Suprapubic skin (tissue), 4 donors: Measurements from ENCODE around the gene BBS1. TPM values are rescaled to one million over a fixed set of nuclear protein-coding genes. Genes with fewer than 3 reads are reported as not detected.

ENCODE experiments used
- DNase-seq, 2 donors: peaks; one replicate each; pipeline ENCODE4 v3.0.0-alpha.2; 2019; ENCODE audit warnings: low spot score in 2 of 2
- H3K27ac ChIP-seq: fragments of 200-600 bp; sonication (generic); one replicate; pipeline ENCODE4 v1.5.1; 2019
- H3K27me3 ChIP-seq: fragments of 200-600 bp; sonication (generic); one replicate; pipeline ENCODE4 v1.5.1; 2019
- H3K36me3 ChIP-seq: fragments of 200-600 bp; sonication (generic); one replicate; pipeline ENCODE4 v1.5.1; 2019
- H3K4me1 ChIP-seq: fragments of 200-600 bp; sonication (generic); one replicate; pipeline ENCODE4 v1.5.1; 2019
- H3K4me3 ChIP-seq: fragments of 200-600 bp; sonication (generic); one replicate; pipeline ENCODE4 v1.5.1; 2019; ENCODE audit warnings: mild to moderate bottlenecking
- H3K9me3 ChIP-seq: fragments of 200-600 bp; sonication (generic); one replicate; pipeline ENCODE4 v1.5.1; 2019
- CTCF ChIP-seq, 2 donors: fragments of 200-600 bp in 1 of 2; fragments of 450-650 bp in 1 of 2; sonication (generic) in 1 of 2; IDR thresholded peaks; one replicate each; pipeline ENCODE4 v1.5.1; 2016 to 2019; ENCODE audit warnings: antibody characterized with exemption in 2 of 2, mild to moderate bottlenecking in 1 of 2, moderate library complexity in 1 of 2
- EP300 ChIP-seq: sonication (generic); formaldehyde crosslinking; IDR thresholded peaks from one replicate; pipeline ENCODE4 v1.6.1; 2017; ENCODE audit warnings: antibody characterized with exemption
- POLR2A ChIP-seq, 2 donors: fragments of 450-650 bp; IDR thresholded peaks; one replicate each; pipeline ENCODE4 v1.6.1; 2017; ENCODE audit warnings: antibody characterized with exemption in 2 of 2, mild to moderate bottlenecking in 2 of 2, moderate library complexity in 2 of 2
- POLR2AphosphoS5 ChIP-seq, 3 donors: sonication (generic); formaldehyde crosslinking; IDR thresholded peaks; one replicate each; pipeline ENCODE4 v1.6.1; 2017; ENCODE audit warnings: antibody characterized with exemption in 3 of 3
- WGBS: methylation state at CpG from one replicate; pipeline ENCODE4 v1.1.5; 2018; 5-methylcytosine and 5-hydroxymethylcytosine counted together
- total RNA-seq, 4 donors: library from RNA; depleted of rRNA; stranded (reverse); fragments of >200 nt; gene quantifications; one replicate each; pipeline ENCODE4 v1.1.0, GENCODE V29; 2016

Gene BBS1
- total RNA-seq, 4 donors from 2014 or later, result 35.5 to 85.2 (median 57.0) TPM

- peak within 1 kb of the TSS; percentile 53 for H3K27ac ChIP-seq
- H3K9me3 ChIP-seq, result no peaks in the 10 kb centered on the region
- peak within 1 kb of the TSS; percentile 73 for H3K4me3 ChIP-seq
- peaks cover 36% of the 10 kb centered on the region for H3K4me1 ChIP-seq
- peaks cover 22% of the 10 kb centered on the region for H3K36me3 ChIP-seq
- DNase-seq, result peak; percentile 97 to 98
- no peak for TF ChIP-seq EP300
- TF ChIP-seq CTCF (IDR thresholded peaks at IDR 0.05), result no peak
- TF ChIP-seq POLR2AphosphoS5 (IDR thresholded peaks at IDR 0.05), result peak in 1 of 3 donors; percentile 87
- peak in 1 of 2 donors; percentile 36 for TF ChIP-seq POLR2A (IDR thresholded peaks at IDR 0.05)
- 0% methylated on average over 26 of the region's 71 CpGs for WGBS
- H3K27me3 ChIP-seq, result no peaks in the 10 kb centered on the region
Observed at GRCh38 chr11:66545701-66546367, 35.4 kb downstream of the BBS1 start, which contains the start of gene ZDHHC24. Gene ZDHHC24 (minus strand): TSS chr11:66546048. CDS start chr11:66546003, 45 bp downstream.

GRCh38 chr11:66546368-66546965 is 36.0 kb downstream of the BBS1 start, which contains the start of gene ACTN3:
Gene ACTN3 (plus strand): TSS chr11:66546903. CDS start chr11:66546938, 35 bp downstream.
- WGBS, result 0% methylated on average over 21 of the region's 37 CpGs
- H3K36me3 ChIP-seq, result peaks cover 17% of the 10 kb centered on the region
- peaks cover 36% of the 10 kb centered on the region for H3K4me1 ChIP-seq
- TF ChIP-seq POLR2AphosphoS5 (IDR thresholded peaks at IDR 0.05) (no peak), EP300 (no peak), POLR2A (IDR thresholded peaks at IDR 0.05) (no peak), CTCF (IDR thresholded peaks at IDR 0.05) (no peak)
- no peaks in the 10 kb centered on the region for H3K9me3 ChIP-seq
- peak within 1 kb of the TSS; percentile 53 for H3K27ac ChIP-seq
- no peaks in the 10 kb centered on the region for H3K27me3 ChIP-seq
- no peak for DNase-seq
- peak within 1 kb of the TSS; percentile 73 for H3K4me3 ChIP-seq

GRCh38 chr11:66546966-66547661 is 36.7 kb downstream of the BBS1 start:
- 48% methylated on average over 6 of the region's 18 CpGs for WGBS
- TF ChIP-seq CTCF (IDR thresholded peaks at IDR 0.05), result no peak
- TF ChIP-seq POLR2A (IDR thresholded peaks at IDR 0.05), result no peak
- TF ChIP-seq POLR2AphosphoS5 (IDR thresholded peaks at IDR 0.05), result no peak
- TF ChIP-seq EP300, result no peak
- peaks cover 36% of the 10 kb centered on the region for H3K4me1 ChIP-seq
- peaks cover 13% of the 10 kb centered on the region for H3K36me3 ChIP-seq
- no peak overlapping the region for H3K27ac ChIP-seq
- no peak for DNase-seq
- H3K9me3 ChIP-seq, result no peaks in the 10 kb centered on the region
- H3K27me3 ChIP-seq, result no peaks in the 10 kb centered on the region
- H3K4me3 ChIP-seq, result peak overlapping the region; percentile 73

GRCh38 chr11:66547662-66548009 is 37.2 kb downstream of the BBS1 start:
- Histone ChIP-seq H3K36me3 (peaks cover 8% of the 10 kb centered on the region), H3K9me3 (no peaks in the 10 kb centered on the region), H3K27me3 (no peaks in the 10 kb centered on the region), H3K27ac (no peak overlapping the region), H3K4me1 (peaks cover 32% of the 10 kb centered on the region), H3K4me3 (no peak overlapping the region)
- WGBS, result 67% methylated on average over 3 of the region's 5 CpGs
- no peak for TF ChIP-seq POLR2A (IDR thresholded peaks at IDR 0.05)
- no peak for TF ChIP-seq CTCF (IDR thresholded peaks at IDR 0.05)
- TF ChIP-seq POLR2AphosphoS5 (IDR thresholded peaks at IDR 0.05), result no peak
- TF ChIP-seq EP300, result no peak
- no peak for DNase-seq

- no peaks in the 10 kb centered on the region for H3K27me3 ChIP-seq
- H3K4me1 ChIP-seq, result peaks cover 30% of the 10 kb centered on the region
- no peak overlapping the region for H3K27ac ChIP-seq
- WGBS, result 32% methylated on average over 11 of the region's 11 CpGs
- no peak overlapping the region for H3K4me3 ChIP-seq
- no peak for TF ChIP-seq POLR2AphosphoS5 (IDR thresholded peaks at IDR 0.05)
- no peak for TF ChIP-seq EP300
- TF ChIP-seq CTCF (IDR thresholded peaks at IDR 0.05), result no peak
- no peak for TF ChIP-seq POLR2A (IDR thresholded peaks at IDR 0.05)
- H3K9me3 ChIP-seq, result no peaks in the 10 kb centered on the region
- DNase-seq, result no peak
- peaks cover 4% of the 10 kb centered on the region for H3K36me3 ChIP-seq
Observed at GRCh38 chr11:66548041-66548440, 37.6 kb downstream of the BBS1 start.
